GM12892 (cell line): ENCODE data around the gene PMM2.

ENCODE experiments used
- DNase-seq: peaks from one replicate; pipeline ENCODE4 v3.0.0; 2011; ENCODE audit not compliant: insufficient read length
- FAIRE-seq: peaks from 2 replicates; lab custom pipeline; 2011; peaks lifted over from hg19 to GRCh38; lab: Jason Lieb, UNC
- POLR2A ChIP-seq: IDR thresholded peaks from 2 replicates; pipeline ENCODE4 v1.6.1; 2011; ENCODE audit warnings: low read depth, low read length, control low read depth
- POLR2AphosphoS5 ChIP-seq: IDR thresholded peaks from 2 replicates; pipeline ENCODE4 v1.6.1; 2011; ENCODE audit warnings: low read depth, low read length, control low read depth
- TAF1 ChIP-seq: IDR thresholded peaks from 2 replicates; pipeline ENCODE4 v1.6.1; 2011; ENCODE audit warnings: low read depth, mild to moderate bottlenecking, control low read depth, low read length, borderline replicate concordance

Gene PMM2

GRCh38 chr16:8893426-8893825, 95.8 kb downstream of the PMM2 start:
- DNase-seq = no peak
- TF ChIP-seq TAF1 = no peak
- no peak for TF ChIP-seq POLR2AphosphoS5
- TF ChIP-seq POLR2A = no peak
- FAIRE-seq = no peak

GRCh38 chr16:8893976-8894690, 96.5 kb downstream of the PMM2 start:
- no peak for TF ChIP-seq POLR2AphosphoS5
- TF ChIP-seq POLR2A = no peak
- no peak for TF ChIP-seq TAF1
- FAIRE-seq = no peak
- no peak for DNase-seq

- no peak for TF ChIP-seq TAF1
- TF ChIP-seq POLR2AphosphoS5 = no peak
- TF ChIP-seq POLR2A = no peak
- FAIRE-seq (no peak), DNase-seq (no peak)
Measured at GRCh38 chr16:8894736-8895334, 97.2 kb downstream of the PMM2 start.

GRCh38 chr16:8898660-8899318, 101.2 kb downstream of the PMM2 start:
- TF ChIP-seq TAF1 (no peak), POLR2AphosphoS5 (no peak), POLR2A (no peak)
- no peak for FAIRE-seq
- no peak for DNase-seq
